GM13977 (cell line): ENCODE data around the gene S100PBP.

Experiments used
- DNase-seq: peaks from one replicate; pipeline ENCODE4 v3.0.0; 2012; ENCODE audit warnings: low spot score
- in situ Hi-C: fragments of 300-500 bp; cut with MboI; formaldehyde crosslinking; loops from one replicate; pipeline ENCODE4 v1.12.0; 2022; ENCODE audit warnings: low sequenced_read_pairs, low pct_unique_long_range_greater_than_20kb, mixed read lengths, inconsistent platforms; ENCODE audit not compliant: unreplicated experiment
- TF ChIP-seq, protein P1 (sequence below): IDR thresholded peaks from 2 replicates; pipeline ENCODE4 v1.5.1; 2012; ENCODE audit warnings: mild to moderate bottlenecking, control low read depth; ENCODE audit not compliant: insufficient read depth; ENCODE audit errors: extremely low read depth, missing control alignments

The S100PBP gene

GRCh38 chr1:32895325-32896215, 78.1 kb downstream of the S100PBP start:
- TF ChIP-seq, protein P1, sequence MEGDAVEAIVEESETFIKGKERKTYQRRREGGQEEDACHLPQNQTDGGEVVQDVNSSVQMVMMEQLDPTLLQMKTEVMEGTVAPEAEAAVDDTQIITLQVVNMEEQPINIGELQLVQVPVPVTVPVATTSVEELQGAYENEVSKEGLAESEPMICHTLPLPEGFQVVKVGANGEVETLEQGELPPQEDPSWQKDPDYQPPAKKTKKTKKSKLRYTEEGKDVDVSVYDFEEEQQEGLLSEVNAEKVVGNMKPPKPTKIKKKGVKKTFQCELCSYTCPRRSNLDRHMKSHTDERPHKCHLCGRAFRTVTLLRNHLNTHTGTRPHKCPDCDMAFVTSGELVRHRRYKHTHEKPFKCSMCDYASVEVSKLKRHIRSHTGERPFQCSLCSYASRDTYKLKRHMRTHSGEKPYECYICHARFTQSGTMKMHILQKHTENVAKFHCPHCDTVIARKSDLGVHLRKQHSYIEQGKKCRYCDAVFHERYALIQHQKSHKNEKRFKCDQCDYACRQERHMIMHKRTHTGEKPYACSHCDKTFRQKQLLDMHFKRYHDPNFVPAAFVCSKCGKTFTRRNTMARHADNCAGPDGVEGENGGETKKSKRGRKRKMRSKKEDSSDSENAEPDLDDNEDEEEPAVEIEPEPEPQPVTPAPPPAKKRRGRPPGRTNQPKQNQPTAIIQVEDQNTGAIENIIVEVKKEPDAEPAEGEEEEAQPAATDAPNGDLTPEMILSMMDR = no peak
- no peak for DNase-seq
- in situ Hi-C loops = no loop called here

- in situ Hi-C loops = no loop called here
- DNase-seq = no peak
- TF ChIP-seq, protein P1 = no peak
Observed at GRCh38 chr1:32896451-32896850, 79.0 kb downstream of the S100PBP start.

DNA sequence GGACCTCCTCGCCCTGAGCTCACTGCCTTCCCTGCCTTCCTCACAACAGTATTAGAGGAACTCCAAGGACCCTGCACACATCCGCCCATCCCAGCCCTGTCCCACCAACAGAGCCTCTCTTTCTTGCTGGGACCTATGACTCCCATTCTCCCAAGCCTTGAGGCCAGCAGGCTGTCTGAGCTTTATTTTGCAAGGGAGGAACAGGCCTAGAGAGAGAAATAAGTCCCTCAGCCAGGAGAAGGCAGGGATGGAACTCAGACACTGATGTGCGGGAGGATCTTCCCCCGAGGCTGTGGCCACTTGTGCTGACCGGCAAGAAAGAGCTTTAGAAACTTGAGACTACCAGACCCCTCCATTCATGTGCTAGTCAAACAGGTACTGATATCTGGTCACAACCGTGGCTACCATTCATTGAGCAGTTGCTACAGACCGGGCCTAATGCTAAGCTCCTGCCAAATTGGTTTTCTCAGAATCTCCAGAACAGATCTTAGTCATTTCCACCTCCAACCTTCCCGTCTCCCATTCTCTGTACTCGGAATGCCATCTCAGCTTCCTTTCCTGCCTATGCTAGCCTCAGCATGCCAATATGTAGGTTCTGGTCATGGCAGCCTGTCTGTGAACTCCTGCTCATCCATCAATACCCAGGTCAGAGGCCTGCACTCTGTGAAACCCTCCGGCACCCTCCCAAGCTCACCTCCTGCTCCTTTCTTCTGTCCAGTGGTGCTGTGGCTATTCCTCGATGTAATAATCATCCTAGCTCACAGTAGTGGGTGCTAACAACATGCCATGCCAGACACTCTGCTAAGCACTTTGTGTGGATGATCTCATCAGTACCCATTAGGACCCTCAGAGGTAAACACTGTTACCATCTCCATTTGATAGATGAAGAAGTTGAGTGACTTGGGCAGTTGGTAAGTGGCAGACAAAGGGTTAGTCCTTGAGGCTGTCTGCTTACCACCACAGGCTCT, 79.9 kb downstream of the S100PBP start:
- in situ Hi-C loops = no loop called here

DNA sequence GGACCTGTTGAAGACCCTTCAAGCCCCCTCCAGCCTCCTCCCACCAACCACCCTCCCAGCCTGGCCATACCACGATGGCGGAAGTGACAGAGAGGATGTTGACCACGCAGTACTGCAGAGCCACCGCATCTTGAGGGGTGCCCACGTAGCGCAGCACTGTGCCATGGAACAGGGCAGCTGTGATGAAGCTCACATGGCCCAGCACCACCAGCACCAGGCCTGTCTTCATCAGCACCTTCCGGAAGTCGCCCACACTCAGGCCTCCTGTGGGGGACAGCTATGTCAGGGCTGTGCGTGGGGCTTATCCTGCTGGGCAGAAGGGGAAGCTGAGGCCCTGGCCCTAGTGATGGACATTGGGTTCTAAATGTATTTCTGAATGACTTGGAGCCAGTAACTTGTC, 80.6 kb downstream of the S100PBP start:
- DNase-seq = no peak
- TF ChIP-seq, protein P1 = no peak
- in situ Hi-C loops = no loop called here

More for the DNA sequence above, 79.9 kb downstream of the S100PBP start:
- TF ChIP-seq, protein P1 = no peak
- DNase-seq = no peak

DNA sequence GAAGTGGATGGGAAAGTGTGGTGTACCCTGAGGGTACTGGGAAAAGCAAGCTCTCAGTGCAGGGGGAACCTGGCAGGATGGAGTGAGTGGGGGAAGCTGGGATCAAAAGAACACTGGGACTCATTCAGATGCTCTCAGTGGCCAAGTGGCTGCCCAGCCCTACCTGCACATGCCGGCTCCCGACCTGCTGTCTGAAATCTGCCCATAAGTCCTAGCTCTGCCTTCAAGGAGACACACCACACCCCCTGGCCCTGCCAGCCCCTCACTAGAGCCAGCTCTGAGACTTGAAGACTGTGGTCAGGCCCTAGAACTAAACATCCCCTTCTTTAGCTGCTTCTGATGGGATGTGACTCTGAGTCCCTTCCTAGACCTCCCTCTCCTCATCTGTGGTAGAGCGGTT, 81.5 kb downstream of the S100PBP start:
- DNase-seq = no peak
- in situ Hi-C loops = no loop called here
- TF ChIP-seq, protein P1 = no peak

- in situ Hi-C loops = no loop called here
- DNase-seq = no peak
- TF ChIP-seq, protein P1 = no peak
Observed at GRCh38 chr1:32899586-32900296, 82.3 kb downstream of the S100PBP start.
